ENCODE measurements around the gene FBRS.

DNA sequence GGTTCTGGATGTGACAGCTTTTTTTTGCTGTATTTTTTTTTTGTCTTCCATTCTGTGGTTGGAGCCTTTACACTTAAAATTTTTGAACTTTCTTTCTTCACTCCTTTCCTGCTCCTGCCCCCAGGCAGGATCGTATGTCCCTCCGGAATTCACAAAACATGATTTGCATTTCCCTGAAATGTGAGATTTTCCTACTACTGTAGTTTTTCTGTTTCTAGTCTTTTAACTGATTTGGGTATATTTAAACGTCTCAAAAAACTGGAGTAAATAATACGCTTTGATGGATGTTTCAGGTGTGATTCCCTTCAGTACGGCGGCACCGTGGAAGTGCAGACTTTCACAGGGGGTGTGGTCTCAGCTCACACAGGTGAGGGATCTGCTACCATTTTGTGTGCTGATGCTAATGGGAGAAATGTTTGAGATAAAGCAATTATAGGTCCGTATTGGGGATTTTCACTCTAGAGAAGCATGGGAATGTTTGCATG lies 41.4 kb downstream of the FBRS start:
- TF ChIP-seq, protein P1, sequence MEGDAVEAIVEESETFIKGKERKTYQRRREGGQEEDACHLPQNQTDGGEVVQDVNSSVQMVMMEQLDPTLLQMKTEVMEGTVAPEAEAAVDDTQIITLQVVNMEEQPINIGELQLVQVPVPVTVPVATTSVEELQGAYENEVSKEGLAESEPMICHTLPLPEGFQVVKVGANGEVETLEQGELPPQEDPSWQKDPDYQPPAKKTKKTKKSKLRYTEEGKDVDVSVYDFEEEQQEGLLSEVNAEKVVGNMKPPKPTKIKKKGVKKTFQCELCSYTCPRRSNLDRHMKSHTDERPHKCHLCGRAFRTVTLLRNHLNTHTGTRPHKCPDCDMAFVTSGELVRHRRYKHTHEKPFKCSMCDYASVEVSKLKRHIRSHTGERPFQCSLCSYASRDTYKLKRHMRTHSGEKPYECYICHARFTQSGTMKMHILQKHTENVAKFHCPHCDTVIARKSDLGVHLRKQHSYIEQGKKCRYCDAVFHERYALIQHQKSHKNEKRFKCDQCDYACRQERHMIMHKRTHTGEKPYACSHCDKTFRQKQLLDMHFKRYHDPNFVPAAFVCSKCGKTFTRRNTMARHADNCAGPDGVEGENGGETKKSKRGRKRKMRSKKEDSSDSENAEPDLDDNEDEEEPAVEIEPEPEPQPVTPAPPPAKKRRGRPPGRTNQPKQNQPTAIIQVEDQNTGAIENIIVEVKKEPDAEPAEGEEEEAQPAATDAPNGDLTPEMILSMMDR (conservative IDR thresholded peaks at IDR 0.05; ENCODE audit: low read length): no peak
- no peak for TF ChIP-seq EZH2phosphoT487 (IDR thresholded peaks at IDR 0.05; ENCODE audit: borderline replicate concordance, low read depth, low read length)
